ENCODE measurements around the gene NXN. TPM values are rescaled to one million over a fixed set of nuclear protein-coding genes. Genes with fewer than 3 reads are reported as not detected.

The NXN gene
- total RNA-seq, 4 donors from 2014 or later, result 2.1 to 14.0 (median 8.6) TPM

Small RNAs within 50 kb of the gene (small RNA-seq; reads per million reads assigned to genes)
- 0 reads per million in 2 donors for gene MIR3183

Other genes with a start within 250 kb of the NXN start
- 10 to 100 TPM in 1 of 4 donors, 1 to 10 TPM in 3; 7.4 to 32.0 (median 9.4) TPM for gene TLCD3A, start 247.2 kb downstream of the NXN start, total RNA-seq
- 10 to 100 TPM in 3 of 4 donors, 1 to 10 TPM in 1; 8.4 to 49.5 (median 16.8) TPM for gene GEMIN4, start 227.5 kb downstream of the NXN start, total RNA-seq
- gene GLOD4, start 197.5 kb downstream of the NXN start, total RNA-seq, result 10 to 100 TPM; 52.0 to 94.8 (median 72.0) TPM
- gene MRM3, start 197.4 kb downstream of the NXN start, total RNA-seq, result 10 to 100 TPM; 17.0 to 23.0 (median 22.2) TPM
- gene TIMM22, start 17.4 kb upstream of the NXN start, total RNA-seq, result 10 to 100 TPM in 3 of 4 donors, 1 to 10 TPM in 1; 9.0 to 18.2 (median 11.2) TPM
- 100 to 1,000 TPM; 220 to 753 (median 440) TPM for gene ABR, start 200.2 kb upstream of the NXN start, total RNA-seq

Measured in Peyer's patch (tissue), 4 donors.